Effector CD8-positive, alpha-beta T cell (primary cell): ENCODE measurements around the gene TTC28.
"Not testable (repeated sequence)": the region's sequence is repeated elsewhere in the genome, so short reads cannot be mapped to it uniquely, and the experiment has no call there.

Experiments
- DNase-seq: peaks from one replicate; lab custom pipeline; 2025; lab: John Stamatoyannopoulos, UW

The TTC28 gene

DNA sequence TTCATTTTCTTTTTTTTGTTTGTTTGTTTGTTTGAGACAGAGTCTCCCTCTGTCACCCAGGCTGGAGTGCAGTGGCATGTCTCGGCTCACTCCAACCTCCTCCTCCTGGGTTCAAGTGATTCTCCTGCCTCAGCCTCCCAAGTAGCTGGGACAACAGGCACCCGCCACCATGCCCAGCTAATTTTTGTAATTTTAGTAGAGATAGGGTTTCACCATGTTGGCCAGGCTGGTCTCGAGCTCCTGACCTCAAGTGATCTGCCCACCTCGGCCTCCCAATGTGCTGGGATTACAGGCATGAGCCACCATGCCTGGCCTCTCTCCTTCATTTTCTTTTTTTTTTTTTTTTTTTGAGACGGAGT, 118.9 kb downstream of the TTC28 start:
- DNase-seq, result not testable (repeated sequence)

DNA sequence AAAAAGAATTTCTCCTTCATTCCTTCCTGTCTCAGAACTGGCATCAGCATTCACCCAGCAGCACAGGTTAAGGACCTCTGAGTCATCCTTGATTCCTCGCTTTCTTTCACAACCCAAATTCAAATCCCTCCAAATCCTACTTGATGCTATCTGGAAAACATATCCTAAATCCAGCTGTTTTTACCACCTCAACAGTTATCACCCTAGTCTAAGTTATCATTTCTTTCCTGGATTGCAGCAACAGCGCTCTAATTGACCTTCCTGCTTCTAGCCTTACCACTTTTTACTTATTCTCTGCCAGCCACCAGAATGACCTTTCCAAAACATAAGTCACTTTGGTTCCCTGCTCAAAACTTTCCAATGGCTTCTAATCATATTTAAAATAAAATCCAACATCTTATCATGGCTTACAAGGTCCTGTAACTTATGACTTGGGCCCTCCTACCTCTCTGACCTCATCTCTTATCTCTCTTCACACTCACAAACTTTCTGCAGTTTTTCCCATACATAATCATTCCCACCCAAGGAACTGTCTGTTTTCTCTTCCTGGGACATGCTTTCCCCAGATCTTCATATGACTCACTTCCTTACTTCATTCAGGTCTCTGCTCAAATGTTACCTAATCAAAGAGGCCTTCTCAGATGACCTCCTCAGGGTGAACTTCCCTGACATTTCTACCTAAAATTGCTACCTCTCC, 119.4 kb downstream of the TTC28 start:
- DNase-seq, result no peak

DNA sequence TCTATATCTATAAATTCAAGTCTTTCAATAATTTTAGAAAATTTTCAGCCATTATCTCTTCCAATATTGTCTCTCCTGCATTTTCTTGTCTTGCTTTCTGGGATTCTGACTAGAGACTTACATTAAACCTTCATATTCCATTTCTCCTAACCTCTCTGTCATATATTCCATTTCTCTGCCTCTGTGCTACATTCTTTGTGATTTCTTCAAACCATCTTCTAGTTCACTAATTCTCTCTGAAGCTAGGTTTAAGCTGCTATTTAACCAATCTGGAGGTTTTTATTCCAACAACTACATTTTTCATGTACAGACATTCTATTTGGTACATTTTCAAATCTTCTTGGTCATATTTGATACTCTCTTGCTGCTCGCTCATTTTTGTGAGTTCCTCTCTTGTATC, 122.5 kb downstream of the TTC28 start:
- no peak for DNase-seq

DNA sequence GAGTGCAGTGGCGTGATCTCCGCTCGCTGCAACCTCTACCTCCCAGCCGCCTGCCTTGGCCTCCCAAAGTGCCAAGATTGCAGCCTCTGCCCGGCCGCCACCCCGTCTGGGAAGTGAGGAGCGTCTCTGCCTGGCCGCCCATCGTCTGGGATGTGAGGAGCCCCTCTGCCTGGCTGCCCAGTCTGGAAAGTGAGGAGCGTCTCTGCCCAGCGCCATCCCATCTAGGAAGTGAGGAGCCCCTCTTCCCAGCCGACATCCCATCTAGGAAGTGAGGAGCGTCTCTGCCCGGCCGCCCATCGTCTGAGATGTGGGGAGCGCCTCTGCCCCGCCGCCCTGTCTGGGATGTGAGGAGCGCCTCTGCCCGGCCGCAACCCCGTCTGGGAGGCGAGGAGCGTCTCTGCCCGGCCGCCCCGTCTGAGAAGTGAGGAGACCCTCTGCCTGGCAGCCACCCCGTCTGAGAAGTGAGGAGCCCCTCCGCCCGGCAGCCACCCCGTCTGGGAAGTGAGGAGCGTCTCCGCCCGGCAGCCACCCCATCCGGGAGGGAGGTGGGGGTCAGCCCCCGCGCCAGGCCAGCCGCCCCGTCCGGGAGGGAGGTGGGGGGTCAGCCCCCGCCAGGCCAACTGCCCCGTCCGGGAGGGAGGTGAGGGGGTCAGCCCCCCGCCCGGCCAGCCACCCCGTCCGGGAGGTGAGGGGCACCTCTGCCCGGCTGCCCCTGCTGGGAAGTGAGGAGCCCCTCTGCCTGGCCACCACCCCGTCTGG, 126.4 kb downstream of the TTC28 start:
- not testable (repeated sequence) for DNase-seq

DNA sequence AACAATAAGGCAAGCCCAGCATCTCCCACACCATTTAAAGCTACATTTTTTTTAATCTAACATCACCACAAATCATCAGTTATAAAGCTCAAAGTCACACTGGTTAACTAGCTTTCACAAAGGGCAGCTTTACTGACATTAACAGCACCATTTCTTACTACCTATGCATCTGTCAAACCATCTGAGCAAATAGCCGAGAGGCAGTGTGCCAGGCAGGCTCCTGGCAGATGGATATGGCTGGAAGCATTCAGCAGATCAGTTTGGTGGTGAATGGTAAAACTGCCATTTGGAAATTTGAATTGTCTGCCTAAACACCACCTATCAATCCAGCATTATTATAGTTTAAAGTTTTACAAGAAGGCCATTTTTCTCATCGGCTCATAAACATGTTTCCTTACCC, 131.2 kb downstream of the TTC28 start:
- DNase-seq, result no peak

DNA sequence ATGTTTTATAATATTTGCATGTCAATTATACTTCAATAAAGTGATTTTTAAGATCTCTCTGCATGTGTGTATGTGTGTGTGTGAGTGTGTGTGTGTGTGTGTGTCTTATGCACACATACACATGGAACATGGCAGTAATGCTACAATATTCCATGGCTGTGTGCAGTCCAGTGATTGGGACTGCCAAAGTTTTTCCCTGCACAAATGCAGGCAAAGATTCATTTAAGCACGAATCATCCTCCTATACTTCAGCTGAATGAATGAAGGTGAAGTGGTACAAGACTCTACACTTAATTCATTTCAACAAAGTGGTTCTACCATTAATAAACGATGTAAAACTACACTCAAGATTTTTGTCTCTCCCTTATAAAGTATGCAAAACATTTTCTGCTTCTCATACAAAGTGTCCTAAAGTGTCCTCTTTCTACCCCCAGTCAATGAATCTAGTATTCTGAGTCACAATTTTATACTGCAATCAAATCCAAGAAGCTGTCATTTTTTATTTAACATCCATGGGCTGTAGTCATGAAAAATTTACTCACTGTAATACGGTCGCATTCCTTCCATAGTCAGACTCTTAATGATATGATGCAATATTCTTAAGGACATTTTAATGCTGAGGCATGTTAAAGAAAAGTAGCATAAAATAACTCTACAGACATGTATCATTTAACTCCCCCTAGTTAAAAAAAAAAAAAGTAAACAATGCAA, 132.4 kb downstream of the TTC28 start:
- no peak for DNase-seq

DNA sequence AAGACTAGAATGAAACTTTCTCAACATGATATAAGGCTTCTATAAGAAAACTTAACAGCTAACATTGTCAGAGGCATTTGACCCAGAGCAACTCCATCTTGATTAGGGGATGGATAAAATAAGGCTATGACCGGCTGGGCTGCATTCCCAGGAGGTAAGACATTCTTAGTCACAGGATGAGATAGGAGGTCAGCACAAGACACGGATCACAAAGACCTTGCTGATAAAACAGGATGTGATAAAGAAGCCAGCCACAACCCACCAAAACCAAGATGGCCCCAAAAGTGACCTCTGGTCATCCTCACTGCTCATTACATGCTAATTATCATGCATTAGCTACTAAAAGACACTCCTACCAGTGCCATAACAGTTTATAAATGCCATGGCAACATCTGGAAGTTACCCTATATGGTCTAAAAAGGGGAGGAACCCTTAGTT, 135.2 kb downstream of the TTC28 start:
- DNase-seq, result no peak

DNA sequence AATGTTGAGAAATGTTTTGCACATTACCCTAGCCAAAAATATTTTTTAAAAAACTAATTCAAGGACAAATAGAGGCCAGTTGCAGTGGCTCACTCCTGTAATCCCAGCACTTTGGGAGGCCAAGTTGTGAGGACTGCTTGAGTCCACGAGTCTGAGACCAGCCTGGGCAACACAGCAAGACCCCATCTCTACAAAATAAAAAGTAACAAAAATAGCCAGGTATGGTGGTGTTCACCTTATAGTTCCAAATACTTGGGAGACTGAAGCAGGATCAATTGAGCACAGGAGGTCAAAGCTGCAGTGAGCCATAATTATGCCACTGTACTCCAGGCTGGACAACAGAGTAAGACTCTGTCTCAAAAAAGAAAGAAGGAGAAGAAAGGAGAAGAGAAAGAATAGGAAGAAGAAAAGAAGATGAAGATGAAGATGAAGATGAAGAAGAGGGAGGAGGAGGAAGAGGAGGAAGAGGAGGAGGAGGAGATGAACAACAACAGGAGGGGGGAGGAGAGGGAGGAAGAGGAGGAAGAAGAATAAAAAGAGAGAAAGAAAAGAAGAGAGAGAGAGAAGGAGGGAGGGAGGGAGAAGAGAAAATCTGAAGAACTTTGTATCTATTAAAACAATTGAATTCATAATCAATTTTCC, 136.5 kb downstream of the TTC28 start:
- DNase-seq, result no peak

DNA sequence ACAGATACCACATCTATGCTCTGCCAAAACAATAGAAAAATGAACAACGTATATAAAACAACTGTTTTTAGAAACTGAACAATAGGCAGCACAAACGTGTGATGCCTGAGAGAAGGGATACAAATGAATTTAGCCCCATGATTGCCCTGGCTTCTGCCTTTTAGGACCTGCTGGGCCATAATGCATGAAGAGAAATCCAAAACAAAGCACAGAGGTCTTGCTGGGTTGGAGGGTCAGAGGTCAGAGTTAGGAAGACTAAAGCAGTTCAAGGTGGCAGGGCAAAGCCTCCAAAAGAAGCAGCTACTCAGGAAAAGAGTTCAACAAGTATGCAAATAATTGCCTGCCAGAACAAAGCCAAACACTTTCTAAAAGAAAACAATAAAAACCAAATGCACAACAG, 138.5 kb downstream of the TTC28 start:
- no peak for DNase-seq

DNA sequence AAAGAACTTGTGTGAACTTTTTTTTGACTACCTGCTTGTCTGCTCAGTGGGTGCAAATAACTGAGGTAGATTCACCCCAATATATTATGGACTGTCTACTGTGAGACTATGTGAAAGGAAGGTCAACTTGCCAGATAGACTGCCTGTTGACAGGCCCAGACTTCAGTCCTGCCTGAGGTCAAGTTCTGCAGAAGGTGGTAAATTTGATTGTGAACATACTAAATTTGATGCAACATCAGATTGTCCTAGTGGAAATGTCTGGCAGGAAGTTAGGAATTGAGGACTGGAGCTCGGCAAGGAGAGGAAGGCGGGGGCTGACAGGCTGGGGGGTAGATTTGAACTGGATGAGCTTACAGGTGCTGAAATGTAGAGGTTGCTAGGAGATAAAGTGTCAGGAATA, 140.7 kb downstream of the TTC28 start:
- no peak for DNase-seq

DNA sequence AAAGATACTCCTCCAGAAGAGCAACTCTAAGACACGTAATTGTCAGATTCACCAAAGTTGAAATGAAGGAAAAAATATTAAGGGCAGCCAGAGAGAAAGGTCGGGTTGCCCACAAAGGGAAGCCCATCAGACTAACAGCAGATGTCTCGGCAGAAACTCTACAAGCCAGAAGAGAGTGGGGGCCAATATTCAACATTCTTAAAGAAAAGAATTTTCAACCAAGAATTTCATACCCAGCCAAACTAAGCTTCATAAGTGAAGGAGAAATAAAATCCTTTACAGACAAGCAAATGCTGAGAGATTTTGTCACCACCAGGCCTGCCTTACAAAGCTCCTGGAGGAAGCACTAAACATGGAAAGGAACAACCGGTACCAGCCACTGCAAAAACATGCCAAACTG, 149.1 kb downstream of the TTC28 start:
- not testable (repeated sequence) for DNase-seq

DNA sequence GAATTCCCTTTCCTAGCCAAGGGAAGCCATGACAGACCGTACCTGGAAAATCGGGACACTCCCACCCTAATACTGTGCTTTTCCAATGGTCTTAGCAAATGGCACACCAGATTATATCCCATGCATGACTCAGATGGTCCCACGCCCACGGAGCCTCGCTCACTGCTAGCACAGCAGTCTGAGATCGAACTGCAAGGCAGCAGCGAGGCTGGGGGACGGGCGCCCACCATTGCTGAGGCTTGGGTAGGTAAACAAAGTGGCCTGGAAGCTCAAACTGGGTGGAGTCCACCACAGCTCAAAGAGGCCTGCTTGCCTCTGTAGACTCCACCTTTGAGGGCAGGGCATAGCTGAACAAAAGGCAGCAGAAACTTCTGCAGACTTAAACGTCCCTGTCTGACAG, 150.5 kb downstream of the TTC28 start:
- DNase-seq, result not testable (repeated sequence)

DNA sequence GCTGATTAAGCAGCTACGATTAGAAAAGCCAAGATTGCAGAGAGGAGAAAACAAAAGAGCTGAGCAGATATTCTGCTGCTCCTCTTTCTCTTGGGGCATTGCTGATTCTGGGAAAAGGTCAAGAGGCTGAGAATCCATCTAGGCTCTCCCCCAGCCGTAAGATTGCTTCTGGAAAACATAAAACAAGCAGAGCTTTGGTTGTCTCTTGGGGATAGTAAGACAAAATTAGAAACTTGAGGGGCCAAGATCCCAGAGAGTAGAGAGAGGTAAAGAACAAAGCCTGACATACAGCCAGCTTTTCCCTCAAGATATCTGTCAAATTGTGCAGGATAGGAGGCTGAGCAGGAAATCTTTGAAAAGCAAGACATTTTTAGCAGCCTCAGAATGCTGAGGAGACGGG, 158.2 kb downstream of the TTC28 start:
- DNase-seq, result no peak

DNA sequence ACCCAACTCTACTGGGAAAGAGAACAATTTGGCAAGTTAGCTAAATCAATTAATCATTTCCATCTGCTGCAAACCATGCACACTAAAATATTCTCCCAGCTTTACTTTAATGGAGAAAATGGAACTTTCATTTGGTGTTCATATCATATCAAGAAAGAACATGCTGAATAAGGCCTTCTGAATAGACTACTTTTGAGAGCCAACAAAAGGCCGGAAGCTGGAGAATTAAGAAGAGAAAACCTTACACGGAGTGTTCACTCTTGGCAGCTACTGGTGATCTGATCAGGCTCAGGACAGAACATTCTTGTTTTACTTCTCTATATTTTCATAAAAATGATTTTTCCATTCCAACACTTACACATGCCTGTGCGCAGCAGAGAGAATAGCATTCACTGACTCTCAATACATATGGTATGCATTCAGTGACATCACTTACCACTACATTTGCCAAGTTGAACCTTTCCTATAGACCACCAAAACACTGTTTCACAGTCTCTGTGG, 165.3 kb downstream of the TTC28 start:
- no peak for DNase-seq

DNA sequence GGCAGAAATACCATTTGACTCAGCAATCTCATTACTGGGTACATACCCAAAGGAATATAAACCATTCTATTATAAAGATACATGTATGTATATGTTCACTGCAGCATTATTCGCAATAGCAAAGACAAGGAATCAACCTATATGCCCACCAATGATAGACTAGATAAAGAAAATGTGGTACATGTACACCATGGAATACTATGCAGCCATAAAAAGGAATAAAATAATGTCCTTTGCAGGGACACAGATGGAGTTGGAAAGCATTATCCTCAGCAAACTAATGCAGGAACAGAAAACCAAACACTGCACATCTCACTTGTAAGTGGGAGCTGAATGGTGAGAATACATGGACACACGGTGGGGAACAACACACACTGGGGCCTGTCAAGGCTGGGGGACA, 167.3 kb downstream of the TTC28 start:
- DNase-seq, result not testable (repeated sequence)

DNA sequence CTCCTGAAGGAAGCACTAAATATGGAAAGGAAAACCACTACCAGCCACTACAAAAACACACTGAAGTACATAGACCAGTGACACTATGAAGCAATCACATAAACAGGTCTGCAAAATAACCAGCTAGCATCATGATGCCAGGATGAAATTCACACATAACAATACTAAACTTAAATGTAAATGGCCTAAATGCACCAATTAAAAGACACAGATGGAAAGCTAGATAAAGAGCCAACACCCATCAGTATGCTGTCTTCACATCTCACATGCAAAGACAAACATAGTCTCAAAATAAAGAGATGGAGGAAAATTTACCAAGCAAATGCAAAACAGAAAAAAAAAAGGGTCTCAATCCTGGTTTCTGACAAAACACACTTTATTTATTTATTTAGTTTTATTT, 171.7 kb downstream of the TTC28 start:
- no peak for DNase-seq

DNA sequence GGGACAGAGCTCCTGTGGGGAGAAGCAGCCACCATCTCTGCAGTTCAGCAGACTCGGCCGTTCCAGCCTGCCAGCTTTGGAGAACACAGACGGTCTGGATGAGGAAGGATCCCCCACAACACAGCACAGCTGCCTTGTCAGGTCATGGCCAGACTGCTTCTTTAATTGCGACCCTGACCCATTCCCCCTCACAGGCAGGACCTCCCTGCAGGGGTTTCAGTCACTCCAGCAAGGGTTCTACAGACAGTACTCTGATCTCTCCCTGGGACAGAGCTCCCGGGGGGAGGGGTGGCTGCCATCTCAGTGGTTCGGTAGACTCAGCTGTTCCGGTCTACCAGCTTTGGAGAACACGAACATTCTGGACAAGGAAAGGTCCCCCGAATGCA, 173.5 kb downstream of the TTC28 start:
- DNase-seq, result no peak

DNA sequence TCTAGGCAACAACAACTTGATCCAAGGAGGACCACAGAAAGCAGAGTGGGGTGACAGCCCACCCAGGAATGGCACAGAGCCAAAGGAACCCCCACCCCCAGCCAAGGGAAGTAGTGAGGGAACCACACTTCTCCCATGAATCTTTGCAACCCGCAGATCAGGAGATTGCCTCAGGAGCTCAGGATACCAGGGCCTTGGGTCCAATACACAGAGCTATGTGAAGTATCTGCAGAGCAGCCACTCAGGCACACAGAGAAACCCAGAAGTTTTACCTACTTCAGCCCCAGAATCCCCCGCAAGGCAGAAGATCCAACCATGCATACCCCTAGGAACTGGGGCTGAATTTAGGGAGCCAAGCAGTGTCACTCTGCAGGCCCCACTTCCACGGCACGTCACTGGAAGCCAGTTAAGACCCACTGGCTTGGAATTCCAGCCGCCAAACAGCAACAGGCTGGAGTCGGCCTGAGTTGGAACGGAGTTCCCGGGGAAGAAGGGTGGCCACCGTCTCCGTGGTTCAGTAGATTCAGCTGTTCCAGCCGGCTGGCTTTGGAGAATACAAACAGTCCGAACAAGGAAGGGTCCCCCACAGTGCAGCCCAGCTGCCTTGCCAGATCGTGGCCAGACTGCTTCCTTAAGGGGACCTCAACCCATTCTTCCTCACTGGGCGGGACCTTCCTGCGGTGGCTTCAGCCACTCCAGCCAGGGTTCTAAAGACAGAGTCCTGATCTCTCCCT, 174.1 kb downstream of the TTC28 start:
- no peak for DNase-seq

DNA sequence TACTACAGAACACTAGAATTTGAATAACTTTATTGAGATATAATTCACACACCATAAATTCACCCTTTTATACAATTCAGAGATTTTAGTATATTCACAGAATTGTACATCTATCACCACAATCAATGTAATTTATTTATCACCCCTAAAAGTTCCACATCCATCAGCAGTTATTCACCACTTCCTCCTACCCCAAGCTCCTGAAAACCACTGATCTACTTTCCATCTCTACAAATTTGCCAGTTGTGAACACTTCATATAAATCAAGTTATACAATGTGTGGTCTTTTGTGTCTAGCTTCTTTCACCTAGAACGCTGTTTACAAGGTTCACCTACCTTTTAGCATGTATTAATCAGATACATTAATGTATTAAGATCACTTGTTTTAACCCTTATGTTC, 179.6 kb downstream of the TTC28 start:
- no peak for DNase-seq

DNA sequence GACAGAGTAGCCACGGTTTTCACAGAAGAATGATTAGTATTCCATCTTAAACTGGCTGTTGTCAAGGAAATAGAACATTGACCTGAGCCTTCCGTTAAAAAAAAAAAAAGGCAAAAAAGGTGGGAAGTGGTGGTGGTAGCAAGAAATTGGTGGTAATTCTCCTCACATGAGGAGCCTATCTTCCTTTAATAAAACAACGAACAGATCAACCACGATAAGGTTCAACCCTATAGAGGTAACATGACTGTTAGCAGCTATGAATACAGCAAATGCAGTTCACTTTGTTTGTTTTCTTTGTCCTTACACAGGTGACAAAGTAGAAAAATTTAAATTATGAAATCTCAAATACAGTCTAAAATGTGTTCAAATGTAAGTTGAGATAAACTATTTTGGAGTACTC, 181.6 kb downstream of the TTC28 start:
- DNase-seq, result no peak

DNA sequence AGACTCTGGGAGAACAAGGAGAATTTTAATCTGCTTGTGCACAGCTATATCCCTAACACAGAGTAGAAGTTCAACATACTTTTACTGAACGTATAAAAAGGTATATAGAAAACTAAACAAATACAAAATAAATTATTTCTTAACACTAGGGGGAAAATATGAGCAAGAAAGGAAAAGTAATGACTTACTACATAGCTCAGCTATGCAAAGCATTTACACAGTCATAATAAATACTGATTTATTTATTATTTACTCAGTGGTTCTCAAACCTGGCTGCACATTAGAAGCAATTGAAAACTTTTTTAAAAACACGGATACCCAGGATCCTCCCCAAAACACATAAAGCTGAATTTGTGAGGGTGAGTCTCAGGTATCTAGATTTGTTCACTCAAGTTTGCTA, 182.5 kb downstream of the TTC28 start:
- DNase-seq, result no peak

DNA sequence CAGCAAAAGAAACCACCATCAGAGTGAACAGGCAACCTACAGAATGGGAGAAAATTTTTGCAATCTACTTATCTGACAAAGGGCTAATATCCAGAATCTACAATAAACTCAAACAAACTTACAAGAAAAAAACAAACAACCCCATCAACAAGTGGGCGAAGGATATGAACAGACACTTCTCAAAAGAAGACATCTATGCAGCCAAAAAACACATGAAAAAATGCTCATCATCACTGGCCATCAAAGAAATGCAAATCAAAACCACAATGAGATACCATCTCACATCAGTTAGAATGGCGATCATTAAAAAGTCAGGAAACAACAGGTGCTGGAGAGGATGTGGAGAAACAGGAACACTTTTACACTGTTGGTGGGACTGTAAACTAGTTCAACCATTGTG, 188.4 kb downstream of the TTC28 start:
- DNase-seq, result not testable (repeated sequence)
